ENCODE results near the gene KAZN.

- no peak for TF ChIP-seq TAF1 (IDR thresholded peaks at IDR 0.05; ENCODE audit: low read depth)
- no peak for TF ChIP-seq NFIC (IDR thresholded peaks at IDR 0.05)
- TF ChIP-seq, protein P1, sequence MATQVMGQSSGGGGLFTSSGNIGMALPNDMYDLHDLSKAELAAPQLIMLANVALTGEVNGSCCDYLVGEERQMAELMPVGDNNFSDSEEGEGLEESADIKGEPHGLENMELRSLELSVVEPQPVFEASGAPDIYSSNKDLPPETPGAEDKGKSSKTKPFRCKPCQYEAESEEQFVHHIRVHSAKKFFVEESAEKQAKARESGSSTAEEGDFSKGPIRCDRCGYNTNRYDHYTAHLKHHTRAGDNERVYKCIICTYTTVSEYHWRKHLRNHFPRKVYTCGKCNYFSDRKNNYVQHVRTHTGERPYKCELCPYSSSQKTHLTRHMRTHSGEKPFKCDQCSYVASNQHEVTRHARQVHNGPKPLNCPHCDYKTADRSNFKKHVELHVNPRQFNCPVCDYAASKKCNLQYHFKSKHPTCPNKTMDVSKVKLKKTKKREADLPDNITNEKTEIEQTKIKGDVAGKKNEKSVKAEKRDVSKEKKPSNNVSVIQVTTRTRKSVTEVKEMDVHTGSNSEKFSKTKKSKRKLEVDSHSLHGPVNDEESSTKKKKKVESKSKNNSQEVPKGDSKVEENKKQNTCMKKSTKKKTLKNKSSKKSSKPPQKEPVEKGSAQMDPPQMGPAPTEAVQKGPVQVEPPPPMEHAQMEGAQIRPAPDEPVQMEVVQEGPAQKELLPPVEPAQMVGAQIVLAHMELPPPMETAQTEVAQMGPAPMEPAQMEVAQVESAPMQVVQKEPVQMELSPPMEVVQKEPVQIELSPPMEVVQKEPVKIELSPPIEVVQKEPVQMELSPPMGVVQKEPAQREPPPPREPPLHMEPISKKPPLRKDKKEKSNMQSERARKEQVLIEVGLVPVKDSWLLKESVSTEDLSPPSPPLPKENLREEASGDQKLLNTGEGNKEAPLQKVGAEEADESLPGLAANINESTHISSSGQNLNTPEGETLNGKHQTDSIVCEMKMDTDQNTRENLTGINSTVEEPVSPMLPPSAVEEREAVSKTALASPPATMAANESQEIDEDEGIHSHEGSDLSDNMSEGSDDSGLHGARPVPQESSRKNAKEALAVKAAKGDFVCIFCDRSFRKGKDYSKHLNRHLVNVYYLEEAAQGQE (IDR thresholded peaks at IDR 0.05; ENCODE audit: low read depth), result no peak
- no peak for TF ChIP-seq USF1 (IDR thresholded peaks at IDR 0.05)
- no peak for TF ChIP-seq EP300 (IDR thresholded peaks at IDR 0.05; ENCODE audit: borderline replicate concordance)
- TF ChIP-seq RAD21 (IDR thresholded peaks at IDR 0.05; ENCODE audit: low read depth), result no peak
- TF ChIP-seq FOXM1 (IDR thresholded peaks at IDR 0.05; ENCODE audit: borderline replicate concordance, low read depth), result no peak
These were observed 250.1 kb downstream of the KAZN start for GRCh38 chr1:14848625-14849024.
